GM19238 (cell line): Measurements from ENCODE around the gene FXYD6.

Source experiments
- DNase-seq: peaks from one replicate; pipeline ENCODE4 v3.0.0; 2011; ENCODE audit warnings: low spot score; ENCODE audit not compliant: insufficient read length

The FXYD6 gene

DNA sequence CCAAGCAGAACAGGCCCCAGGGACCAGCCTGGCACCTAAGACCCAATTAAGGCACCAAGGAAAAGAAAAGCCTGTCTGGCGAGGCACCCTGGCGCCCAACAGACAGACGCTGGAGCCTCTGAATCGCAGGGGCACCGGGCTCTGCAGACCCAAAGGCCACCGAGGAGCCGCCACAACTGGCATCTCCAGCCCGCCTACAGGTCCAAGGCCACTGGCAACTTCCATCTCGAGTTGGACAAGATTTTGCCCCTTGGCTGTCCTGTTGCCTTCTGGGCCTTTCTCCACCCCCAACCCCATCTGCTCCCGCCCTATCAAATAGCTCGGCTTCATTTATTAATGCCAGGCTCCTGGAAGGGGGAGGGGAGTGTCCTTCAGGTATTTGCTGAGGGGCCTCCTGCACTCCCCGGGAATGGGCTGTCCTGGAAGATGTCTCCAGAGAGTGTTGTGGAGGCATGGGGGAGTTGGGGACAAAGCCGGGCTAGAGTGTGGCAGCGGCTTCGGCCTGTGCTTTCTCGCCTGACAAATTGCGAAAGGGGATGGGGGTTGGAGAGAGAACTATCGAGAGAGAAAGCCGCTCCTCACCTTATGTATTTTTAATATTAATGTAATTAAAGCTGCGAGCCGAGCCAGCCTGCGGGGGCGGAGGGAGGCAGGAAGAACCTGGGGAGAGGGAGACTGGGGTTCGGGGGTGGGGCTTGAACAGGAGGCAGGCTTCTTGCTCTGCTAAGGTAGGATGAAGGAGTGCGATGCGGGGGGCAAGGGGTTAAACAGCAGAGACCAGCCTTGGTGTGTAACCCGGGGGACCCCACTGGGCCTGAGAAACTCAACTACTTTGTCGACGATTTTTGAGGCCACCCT, 81.5 kb downstream of the FXYD6 start:
- no peak for DNase-seq

- DNase-seq, result no peak
Observed at GRCh38 chr11:117794135-117794534, 82.3 kb downstream of the FXYD6 start.

- no peak for DNase-seq
Observed at GRCh38 chr11:117793583-117793982, 82.9 kb downstream of the FXYD6 start.

GRCh38 chr11:117792992-117793391, 83.5 kb downstream of the FXYD6 start:
- DNase-seq, result no peak

- no peak for DNase-seq
Observed at GRCh38 chr11:117792241-117792640, 84.2 kb downstream of the FXYD6 start.

DNA sequence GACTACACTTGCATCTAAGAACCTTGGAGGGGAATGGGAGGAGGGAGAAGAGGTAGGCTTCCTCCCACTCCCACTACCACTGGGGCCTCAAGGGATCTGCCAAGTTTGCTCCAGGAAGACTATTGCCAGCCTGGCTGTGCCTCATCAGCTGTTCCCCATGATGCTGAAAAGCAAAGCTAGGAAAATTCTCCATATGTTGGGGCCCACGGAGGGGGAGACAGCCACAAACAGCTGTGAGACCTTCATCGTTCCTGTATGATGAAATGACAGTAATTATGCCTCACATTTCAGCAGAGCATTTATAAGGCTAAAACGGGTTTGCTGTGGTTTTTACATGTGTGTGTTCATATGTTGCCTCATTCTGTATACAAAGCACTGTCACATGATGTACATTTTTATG, 86.2 kb downstream of the FXYD6 start:
- DNase-seq, result no peak

GRCh38 chr11:117789241-117789640, 87.2 kb downstream of the FXYD6 start:
- no peak for DNase-seq
